Melanocyte of skin (primary cell): ENCODE data around the gene GFRA4. TPM values are rescaled to one million over a fixed set of nuclear protein-coding genes. Genes with fewer than 3 reads are reported as not detected.

Experiments
- total RNA-seq, 2 donors: library from RNA; depleted of rRNA; stranded (reverse); fragments of >200 nt; gene quantifications; 2 replicates each; pipeline ENCODE4 v1.2.3, GENCODE V29; 2012

GFRA4 gene, protein sequence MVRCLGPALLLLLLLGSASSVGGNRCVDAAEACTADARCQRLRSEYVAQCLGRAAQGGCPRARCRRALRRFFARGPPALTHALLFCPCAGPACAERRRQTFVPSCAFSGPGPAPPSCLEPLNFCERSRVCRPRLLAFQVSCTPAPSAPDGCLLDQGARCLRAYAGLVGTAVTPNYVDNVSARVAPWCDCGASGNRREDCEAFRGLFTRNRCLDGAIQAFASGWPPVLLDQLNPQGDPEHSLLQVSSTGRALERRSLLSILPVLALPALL
- not detected for total RNA-seq

DNA sequence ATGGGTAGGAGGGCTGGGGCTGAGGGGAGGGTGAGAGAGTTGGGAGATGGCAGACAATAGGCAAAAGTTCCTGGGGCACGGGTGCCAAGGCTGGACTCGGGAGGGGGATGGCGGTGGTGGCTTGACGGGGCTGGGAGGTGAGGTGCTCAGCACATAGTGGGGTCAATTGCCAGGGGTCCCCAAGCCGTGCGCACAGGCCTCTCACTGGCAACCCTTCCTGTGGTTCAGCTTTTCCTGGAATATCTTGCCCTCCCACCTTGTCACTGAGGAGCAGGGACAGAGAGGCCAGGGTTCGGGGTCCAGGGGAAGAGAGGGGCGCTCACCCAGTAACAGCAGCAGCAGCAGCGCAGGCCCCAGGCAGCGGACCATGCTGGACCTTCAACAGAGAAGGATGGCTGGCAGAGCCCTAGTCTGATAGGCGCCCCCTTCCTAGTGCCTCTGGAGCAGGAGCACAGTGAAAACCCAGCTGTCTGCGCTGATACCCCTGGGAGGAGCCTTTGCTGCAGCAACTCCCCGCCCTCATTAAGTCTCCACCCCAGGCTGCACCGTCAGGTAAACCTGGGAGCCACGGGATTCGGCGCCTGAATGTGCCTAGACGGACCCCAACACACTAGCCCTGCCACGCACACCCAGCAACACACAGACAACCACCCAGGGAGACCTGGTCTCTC is at the start of gene GFRA4:
Gene GFRA4 (minus strand): TSS at position 369 of the 671 bp plus-strand sequence. CDS start 0 bp downstream, at position 369.

DNA sequence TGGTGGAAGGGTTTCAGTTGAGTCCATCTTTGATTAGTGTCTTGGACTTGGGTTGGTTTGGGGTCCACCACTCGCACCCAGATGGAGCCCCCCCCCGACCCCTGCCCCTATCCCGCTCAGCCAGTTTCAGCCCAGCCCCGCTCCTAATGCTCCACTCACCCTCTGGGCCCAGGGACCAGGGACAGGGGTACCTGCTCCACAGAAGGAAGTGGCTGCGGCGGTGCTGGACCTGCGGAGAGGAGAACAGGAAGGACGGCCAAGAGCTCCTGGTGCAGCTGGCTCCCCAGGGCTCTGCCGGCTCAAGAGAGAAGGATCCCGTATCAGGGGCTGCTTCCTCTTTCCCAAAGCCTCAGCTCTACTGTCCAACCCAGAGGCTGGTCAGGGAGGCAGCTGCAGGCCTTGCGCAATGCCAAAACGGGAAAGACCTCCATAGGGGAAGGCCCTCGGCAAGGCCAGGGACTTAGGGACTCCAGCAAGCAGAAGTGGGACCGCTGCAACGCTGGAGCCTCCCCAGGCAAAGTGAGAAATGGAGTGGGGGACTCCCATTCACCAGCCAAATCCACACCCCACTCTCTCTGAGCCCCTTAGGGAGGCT is 49.2 kb upstream of the GFRA4 start, which contains the start of gene SIGLEC1:
Gene SIGLEC1 (minus strand): TSS at position 322 of the 595 bp plus-strand sequence. CDS start 5,472 bp downstream, outside the sequence.

DNA sequence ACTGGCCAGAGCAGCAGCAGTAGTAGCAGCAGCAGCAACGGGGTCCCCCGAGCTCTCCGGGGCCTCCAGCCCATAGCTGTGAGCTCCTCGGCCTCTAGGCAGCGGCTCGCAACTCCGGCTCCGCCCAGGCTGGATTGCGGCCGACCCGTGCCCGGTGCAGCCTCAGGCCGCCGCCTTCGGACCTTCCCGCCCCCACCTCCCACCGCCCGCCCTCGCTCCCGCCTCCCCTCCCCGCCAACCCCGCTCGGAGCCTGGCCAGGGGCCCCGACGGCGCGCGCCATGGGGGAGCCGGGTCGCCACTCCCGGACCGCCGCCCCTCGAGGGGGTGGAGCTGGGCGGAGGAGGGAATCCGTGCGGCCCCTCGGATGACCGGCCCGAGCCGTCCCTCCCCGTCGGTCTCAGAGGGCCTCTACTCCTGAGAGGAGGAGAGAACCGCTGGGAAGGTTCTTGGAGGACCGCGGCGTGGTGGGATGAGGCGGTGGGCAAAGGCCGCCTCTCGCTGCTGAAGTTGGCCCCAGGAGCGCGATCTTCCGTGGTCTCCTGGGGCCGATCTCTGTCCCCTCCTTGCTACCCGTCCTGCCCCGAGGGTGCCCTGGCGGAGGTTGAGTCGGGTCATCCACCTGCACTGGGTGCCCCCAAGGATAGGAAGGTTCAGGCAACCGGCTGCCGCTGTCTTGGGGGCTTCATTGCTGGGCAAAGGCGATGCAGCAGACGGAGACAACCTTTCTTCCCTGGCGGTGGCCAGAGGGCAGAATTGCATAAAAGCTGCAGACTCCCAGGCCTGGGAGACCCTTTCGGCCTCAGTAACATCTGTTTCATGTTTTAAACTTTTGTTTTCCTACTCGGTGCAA is 19.0 kb upstream of the GFRA4 start, which contains the start of gene ADAM33:
Gene ADAM33 (minus strand): TSS at position 80 of the 851 bp plus-strand sequence. CDS start 6 bp downstream, at position 74.

Other genes starting within 250 kb of the GFRA4 start
- 10 to 100 TPM; 21.0 to 34.4 TPM for gene ATRN, start 192.4 kb downstream of the GFRA4 start, total RNA-seq
- gene ADAM33, start 18.6 kb upstream of the GFRA4 start, total RNA-seq, result under 1 TPM; under 0.01 TPM
- gene SIGLEC1, start 49.2 kb upstream of the GFRA4 start, total RNA-seq, result not detected
- gene HSPA12B, start 69.3 kb upstream of the GFRA4 start, total RNA-seq, result under 1 TPM in 1 of 2 donors, not detected in 1; under 0.01 TPM
- gene ADISSP, start 104.4 kb upstream of the GFRA4 start, total RNA-seq, result 10 to 100 TPM; 22.7 to 38.0 TPM
- gene SPEF1, start 118.0 kb upstream of the GFRA4 start, total RNA-seq, result under 1 TPM; under 0.01 TPM
- 100 to 1,000 TPM in 1 of 2 donors, 10 to 100 TPM in 1; 88.8 to 152 TPM for gene CENPB, start 123.3 kb upstream of the GFRA4 start, total RNA-seq
- 10 to 100 TPM; 43.7 to 74.9 TPM for gene CDC25B, start 132.9 kb upstream of the GFRA4 start, total RNA-seq
- gene AP5S1, start 157.1 kb upstream of the GFRA4 start, total RNA-seq, result 10 to 100 TPM; 22.3 to 22.7 TPM
- gene MAVS, start 183.4 kb upstream of the GFRA4 start, total RNA-seq, result 10 to 100 TPM; 17.9 to 24.3 TPM
- 10 to 100 TPM; 49.6 to 63.6 TPM for gene PANK2, start 226.0 kb upstream of the GFRA4 start, total RNA-seq